HCT116 (cell line): ENCODE data around the gene PPP1R3G. TPM values are rescaled to one million over a fixed set of nuclear protein-coding genes. Genes with fewer than 3 reads are reported as not detected.

ENCODE experiments used
- ATAC-seq: fragments of 200-7000 bp; cut with Tn5 transposase; 2 replicates; pipeline ENCODE4 v1.9.1; 2020; ENCODE audit warnings: mild to moderate bottlenecking, moderate library complexity
- BruUV-seq: library from RNA; stranded (reverse); fragments of 400-500 nt; replicated peaks from 2 replicates; lab custom pipeline; 2021; lab: Mats Ljungman, UMichigan
- CTCF ChIA-PET: fragments of 300-600 bp; sonication (Branson Sonifier 250); formaldehyde crosslinking; loops from one replicate; lab custom pipeline; 2021; ENCODE audit warnings: antibody characterized with exemption; lab: Charles Lee
- POLR2A ChIA-PET: fragments of 300-600, 350-600 bp; sonication (Branson Sonifier 250); formaldehyde crosslinking; loops from one replicate; lab custom pipeline; 2021; ENCODE audit warnings: antibody characterized with exemption; lab: Charles Lee
- RAD21 ChIA-PET, 2 experiments: fragments of 300-600 bp; sonication (Branson Sonifier 250); formaldehyde crosslinking; loops; one replicate each; lab custom pipeline; 2023; ENCODE audit warnings: low total read pairs in 2 of 2; ENCODE audit not compliant: uncharacterized antibody in 2 of 2, unreplicated experiment in 2 of 2, low non-redundant PET in 1 of 2; lab: Charles Lee
- DNase-seq: peaks from one replicate; pipeline ENCODE4 v3.0.0-alpha.2; 2010; ENCODE audit warnings: low read depth, low spot score
- H2AFZ ChIP-seq: fragments of 200-600 bp; shearing (Covaris generic), sonication (generic); 2 replicates; pipeline ENCODE4 v1.6.1; 2017; ENCODE audit warnings: low read depth, mixed run types, mixed read lengths, antibody characterized with exemption, low read length; ENCODE audit not compliant: poor library complexity, severe bottlenecking
- H3K27ac ChIP-seq: 2 replicates; pipeline ENCODE4 v1.5.1; 2012; ENCODE audit warnings: low read depth, low read length
- H3K27me3 ChIP-seq: fragments of 200-600 bp; sonication (generic); 2 replicates; pipeline ENCODE4 v1.6.1; 2016; ENCODE audit warnings: mixed run types, low read length, mixed read lengths; ENCODE audit not compliant: insufficient read depth
- H3K36me3 ChIP-seq, 2 experiments: fragments of 200-500 bp in 1 of 2; fragments of 200-600 bp in 1 of 2; sonication (Bioruptor generic) in 1 of 2; sonication (generic) in 1 of 2; 2 replicates each; pipeline versions ENCODE4 v1.5.1 to v1.6.1; 2014 to 2016; ENCODE audit warnings: low read length in 2 of 2, inconsistent platforms in 1 of 2, mixed read lengths in 1 of 2, mixed run types in 1 of 2; ENCODE audit not compliant: insufficient read depth in 2 of 2, control insufficient read depth in 1 of 2
- H3K4me1 ChIP-seq, 2 experiments: fragments of 200-600 bp in 1 of 2; sonication (generic) in 1 of 2; 2 replicates each; pipeline versions ENCODE4 v1.5.1 to v1.6.1; 2012 to 2017; ENCODE audit warnings: low read length in 2 of 2, inconsistent platforms in 1 of 2, mild to moderate bottlenecking in 1 of 2, mixed read lengths in 1 of 2, mixed run types in 1 of 2, moderate library complexity in 1 of 2; ENCODE audit not compliant: insufficient read depth in 2 of 2, control insufficient read depth in 1 of 2
- H3K4me2 ChIP-seq: fragments of 200-600 bp; sonication (generic); 2 replicates; pipeline ENCODE4 v1.6.1; 2017; ENCODE audit warnings: mixed run types, low read length, mixed read lengths
- H3K4me3 ChIP-seq, 2 experiments: fragments of 200-600 bp in 1 of 2; sonication (generic) in 1 of 2; replicated peaks in 1 of 2; 2 replicates each; pipeline ENCODE4 v1.5.1; 2011 to 2016; ENCODE audit warnings: low read length in 2 of 2, control low read depth in 1 of 2, low read depth in 1 of 2, mild to moderate bottlenecking in 1 of 2, mixed read lengths in 1 of 2, mixed run types in 1 of 2
- H3K79me2 ChIP-seq: fragments of 200-600 bp; sonication (generic); 2 replicates; pipeline ENCODE4 v1.6.1; 2017; ENCODE audit warnings: mild to moderate bottlenecking, mixed run types, low read length, moderate library complexity, mixed read lengths; ENCODE audit not compliant: insufficient read depth
- H3K9ac ChIP-seq: fragments of 200-600 bp; sonication (generic); 2 replicates; pipeline ENCODE4 v1.6.1; 2016; ENCODE audit warnings: low read length, mixed read lengths
- H3K9me2 ChIP-seq: fragments of 200-600 bp; sonication (generic), shearing (Covaris generic); 2 replicates; pipeline ENCODE4 v1.6.1; 2017; ENCODE audit warnings: mixed run types, mild to moderate bottlenecking, moderate library complexity; ENCODE audit not compliant: insufficient read depth
- H3K9me3 ChIP-seq, 2 experiments: fragments of 200-500 bp in 1 of 2; fragments of 200-600 bp in 1 of 2; sonication (Bioruptor generic) in 1 of 2; sonication (generic) in 1 of 2; 2 replicates each; pipeline ENCODE4 v1.6.1; 2014 to 2017; ENCODE audit warnings: low read length in 2 of 2, mixed read lengths in 2 of 2, inconsistent platforms in 1 of 2, low read depth in 1 of 2, mild to moderate bottlenecking in 1 of 2, mixed run types in 1 of 2, moderate library complexity in 1 of 2; ENCODE audit not compliant: control insufficient read depth in 1 of 2, insufficient read depth in 1 of 2
- H4K20me1 ChIP-seq: fragments of 200-600 bp; sonication (generic), shearing (Covaris generic); 2 replicates; pipeline ENCODE4 v1.6.1; 2017; ENCODE audit warnings: mixed run types, mild to moderate bottlenecking, moderate library complexity; ENCODE audit not compliant: insufficient read depth
- FOSL1 ChIP-seq: IDR thresholded peaks from 2 replicates; pipeline ENCODE4 v1.6.1; 2012; ENCODE audit warnings: low read depth
- JUND ChIP-seq: IDR thresholded peaks from 2 replicates; pipeline ENCODE4 v1.6.1; 2012
- REST ChIP-seq: IDR thresholded peaks from 2 replicates; pipeline ENCODE4 v1.6.1; 2012; ENCODE audit warnings: low read depth
- SP1 ChIP-seq: IDR thresholded peaks from 2 replicates; pipeline ENCODE4 v1.6.1; 2012; ENCODE audit warnings: low read depth
- intact Hi-C: fragments of 100-400 bp; cut with micrococcal nuclease; formaldehyde crosslinking; loops from 2 replicates; pipeline ENCODE4 v1.10.0; 2022
- total RNA-seq: library from RNA; stranded (reverse); gene quantifications from one replicate; pipeline ENCODE4 v1.2.1, GENCODE V29; 2021; ENCODE audit not compliant: unreplicated experiment

Gene PPP1R3G
- total RNA-seq, 1 experiment from 2014 or later, result 0.27 TPM

- no peak for TF ChIP-seq REST
Observed at GRCh38 chr6:5081955-5082354, 3.2 kb upstream of the PPP1R3G start (continued).

GRCh38 chr6:5082487-5083306, 2.4 kb upstream of the PPP1R3G start:
- Histone ChIP-seq H3K9me2 (no peaks in the 10 kb centered on the region), H3K4me2 (peak overlapping the region; percentile 49), H2AFZ (no peak overlapping the region), H3K27me3 (no peaks in the 10 kb centered on the region), H3K79me2 (no peaks in the 10 kb centered on the region), H3K4me1 (peaks cover 2 to 29% of the 10 kb centered on the region in 2 experiments; a peak in 2 of 4 replicates), H3K9ac (no peak overlapping the region), H3K27ac (no peak overlapping the region), H3K4me3 (no peak overlapping the region; a peak in 1 of 4 replicates), H4K20me1 (no peaks in the 10 kb centered on the region), H3K9me3 (no peaks in the 10 kb centered on the region), H3K36me3 (no peaks in the 10 kb centered on the region)
- CTCF ChIA-PET, result no interaction called here
- peak; percentile 38 for ATAC-seq
- DNase-seq, result peak; percentile 10
- RAD21 ChIA-PET, result no interaction called here
- TF ChIP-seq SP1, result no peak
- TF ChIP-seq FOSL1, result 0 out of 2 replicates have a peak, but pooled peaks have one; percentile 18
- peak; percentile 22; the same call in 1 of the 2 replicates for TF ChIP-seq JUND
- intact Hi-C loops, result no loop called here
- no TSS peak for BruUV-seq
- POLR2A ChIA-PET, result no interaction called here
